ENCODE results near the gene NEURL1. TPM values are rescaled to one million over a fixed set of nuclear protein-coding genes. Genes with fewer than 3 reads are reported as not detected.
A peak's percentile ranks its signal among the peaks of the same experiment; 100 is the strongest.
"Not testable (repeated sequence)": the region's sequence is repeated elsewhere in the genome, so short reads cannot be mapped to it uniquely, and the experiment has no call there.

NEURL1 gene
- total RNA-seq, 1 experiment from 2014 or later = 4.8 TPM

GRCh38 chr10:103517234-103518085 is 24.0 kb downstream of the NEURL1 start:
- Histone ChIP-seq H3K79me2 (ENCODE audit: low read depth) (no peaks in the 10 kb centered on the region), H3K27ac (peak overlapping the region; percentile 88), H4K20me1 (ENCODE audit: insufficient read depth) (no peaks in the 10 kb centered on the region), H3K4me3 (no peak overlapping the region), H3K27me3 (ENCODE audit: insufficient read depth, low read depth) (no peaks in the 10 kb centered on the region), H3F3A (ENCODE audit: insufficient read depth, low read depth) (peaks cover 17% of the 10 kb centered on the region; the same call in 1 of the 2 replicates), H2AFZ (0 out of 2 replicates have a peak overlapping the region, but pooled peaks have one; percentile 16), H3K4me1 (replicated peaks; ENCODE audit: insufficient read depth) (peaks cover 16% of the 10 kb centered on the region; the same call in 1 of the 2 replicates), H3K9me3 (ENCODE audit: insufficient read depth, low read depth) (peaks cover 4% of the 10 kb centered on the region; the same call in 1 of the 2 replicates), H3K36me3 (ENCODE audit: low read depth) (no peaks in the 10 kb centered on the region), H3K4me2 (no peak overlapping the region), H3K9me2 (ENCODE audit: insufficient read depth) (no peaks in the 10 kb centered on the region)
- peak in 1 of 2 experiments; percentile 68 for DNase-seq
- ChIA-PET POLR2A (ENCODE audit: unreplicated experiment) (no interaction called here), CTCF (no interaction called here)
- no TSS peak for BruUV-seq (replicated peaks)
- intact Hi-C loops (cut with micrococcal nuclease; ENCODE audit: unreplicated experiment) = no loop called here
- TF ChIP-seq CTCF (conservative IDR thresholded peaks at IDR 0.05) = no peak
- TF ChIP-seq EZH2 (IDR thresholded peaks at IDR 0.05; ENCODE audit: low read depth) = no peak

GRCh38 chr10:103519798-103520197 is 26.3 kb downstream of the NEURL1 start:
- TF ChIP-seq EZH2 (IDR thresholded peaks at IDR 0.05; ENCODE audit: low read depth) (no peak), CTCF (conservative IDR thresholded peaks at IDR 0.05) (no peak)
- H3K9me3 ChIP-seq (ENCODE audit: insufficient read depth, low read depth) = peaks cover 4% of the 10 kb centered on the region; the same call in 1 of the 2 replicates
- H3K4me3 ChIP-seq = peak overlapping the region; percentile 38; the same call in 1 of the 2 replicates
- 0 out of 2 replicates have a peak, but pooled peaks cover 6% of the 10 kb centered on the region for H3K79me2 ChIP-seq (ENCODE audit: low read depth)
- no peak overlapping the region for H2AFZ ChIP-seq
- no peak for DNase-seq
- H4K20me1 ChIP-seq (ENCODE audit: insufficient read depth) = no peaks in the 10 kb centered on the region
- TSS peak; percentile 89 for BruUV-seq (replicated peaks)
- intact Hi-C loops (cut with micrococcal nuclease; ENCODE audit: unreplicated experiment) = no loop called here
- ChIA-PET CTCF (no interaction called here), POLR2A (ENCODE audit: unreplicated experiment) (no interaction called here)
- H3K4me2 ChIP-seq = peak overlapping the region; percentile 42
- H3K36me3 ChIP-seq (ENCODE audit: low read depth) = no peaks in the 10 kb centered on the region
- peaks cover 10% of the 10 kb centered on the region; the same call in 1 of the 2 replicates for H3K4me1 ChIP-seq (replicated peaks; ENCODE audit: insufficient read depth)
- no peaks in the 10 kb centered on the region for H3K9me2 ChIP-seq (ENCODE audit: insufficient read depth)
- H3F3A ChIP-seq (ENCODE audit: insufficient read depth, low read depth) = peaks cover 17% of the 10 kb centered on the region; the same call in 1 of the 2 replicates
- no peaks in the 10 kb centered on the region for H3K27me3 ChIP-seq (ENCODE audit: insufficient read depth, low read depth)
- peak overlapping the region; percentile 88 for H3K27ac ChIP-seq

- H3K4me2 ChIP-seq; H3K9me3 ChIP-seq (ENCODE audit: insufficient read depth, low read depth); POLR2A ChIA-PET (ENCODE audit: unreplicated experiment); H3K9me2 ChIP-seq (ENCODE audit: insufficient read depth); H3K27me3 ChIP-seq (ENCODE audit: insufficient read depth, low read depth); H3K4me3 ChIP-seq; CTCF ChIA-PET; H3K79me2 ChIP-seq (ENCODE audit: low read depth); intact Hi-C loops (cut with micrococcal nuclease; ENCODE audit: unreplicated experiment); H3K36me3 ChIP-seq (ENCODE audit: low read depth); H4K20me1 ChIP-seq (ENCODE audit: insufficient read depth); H2AFZ ChIP-seq; BruUV-seq (replicated peaks): not testable (repeated sequence)
- H3F3A ChIP-seq (ENCODE audit: insufficient read depth, low read depth) = peaks cover 23% of the 10 kb centered on the region; the same call in 1 of the 2 replicates
- H3K4me1 ChIP-seq (replicated peaks; ENCODE audit: insufficient read depth) = peaks cover 28% of the 10 kb centered on the region
- peak overlapping the region; percentile 88 for H3K27ac ChIP-seq
- peak in 1 of 2 experiments; percentile 36 for DNase-seq
These were observed 28.5 kb downstream of the NEURL1 start for GRCh38 chr10:103522006-103522405.
